Activated CD4-positive, alpha-beta T cell treated with anti-CD3 and anti-CD28 coated beads, Interleukin-2, amount 10 ng/mL, durations not matched to agents 24 days and 14 days (primary cell): ENCODE measurements around the gene TP53BP2. TPM values are rescaled to one million over a fixed set of nuclear protein-coding genes. Genes with fewer than 3 reads are reported as not detected.
"Not testable (repeated sequence)": the region's sequence is repeated elsewhere in the genome, so short reads cannot be mapped to it uniquely, and the experiment has no call there.

ENCODE experiments used
- DNase-seq: peaks from one replicate; pipeline ENCODE4 v3.0.0; 2022
- H3K27ac Mint-ChIP-seq: one replicate; pipeline ENCODE4 v1.8.0; 2022; ENCODE audit warnings: mild to moderate bottlenecking, mixed read lengths
- H3K27me3 Mint-ChIP-seq: one replicate; pipeline ENCODE4 v1.8.0; 2022; ENCODE audit warnings: mixed read lengths
- H3K36me3 Mint-ChIP-seq: one replicate; pipeline ENCODE4 v1.8.0; 2022; ENCODE audit warnings: low read depth, mild to moderate bottlenecking, mixed read lengths
- H3K4me1 Mint-ChIP-seq: one replicate; pipeline ENCODE4 v1.8.0; 2021; ENCODE audit warnings: mixed read lengths
- H3K4me3 Mint-ChIP-seq: one replicate; pipeline ENCODE4 v1.8.0; 2022; ENCODE audit warnings: mild to moderate bottlenecking, moderate library complexity, mixed read lengths
- H3K9me3 Mint-ChIP-seq: one replicate; pipeline ENCODE4 v1.8.0; 2021; ENCODE audit warnings: mixed read lengths
- intact Hi-C: fragments of 100-400 bp; cut with micrococcal nuclease; formaldehyde crosslinking; loops from one replicate; pipeline ENCODE4 v1.15.1; 2023
- total RNA-seq: library from RNA; stranded (reverse); gene quantifications from 2 replicates; pipeline ENCODE4 v1.2.3, GENCODE V29; 2022

Gene TP53BP2
- 37.1 and 47.7 TPM in 2 replicates for total RNA-seq

DNA sequence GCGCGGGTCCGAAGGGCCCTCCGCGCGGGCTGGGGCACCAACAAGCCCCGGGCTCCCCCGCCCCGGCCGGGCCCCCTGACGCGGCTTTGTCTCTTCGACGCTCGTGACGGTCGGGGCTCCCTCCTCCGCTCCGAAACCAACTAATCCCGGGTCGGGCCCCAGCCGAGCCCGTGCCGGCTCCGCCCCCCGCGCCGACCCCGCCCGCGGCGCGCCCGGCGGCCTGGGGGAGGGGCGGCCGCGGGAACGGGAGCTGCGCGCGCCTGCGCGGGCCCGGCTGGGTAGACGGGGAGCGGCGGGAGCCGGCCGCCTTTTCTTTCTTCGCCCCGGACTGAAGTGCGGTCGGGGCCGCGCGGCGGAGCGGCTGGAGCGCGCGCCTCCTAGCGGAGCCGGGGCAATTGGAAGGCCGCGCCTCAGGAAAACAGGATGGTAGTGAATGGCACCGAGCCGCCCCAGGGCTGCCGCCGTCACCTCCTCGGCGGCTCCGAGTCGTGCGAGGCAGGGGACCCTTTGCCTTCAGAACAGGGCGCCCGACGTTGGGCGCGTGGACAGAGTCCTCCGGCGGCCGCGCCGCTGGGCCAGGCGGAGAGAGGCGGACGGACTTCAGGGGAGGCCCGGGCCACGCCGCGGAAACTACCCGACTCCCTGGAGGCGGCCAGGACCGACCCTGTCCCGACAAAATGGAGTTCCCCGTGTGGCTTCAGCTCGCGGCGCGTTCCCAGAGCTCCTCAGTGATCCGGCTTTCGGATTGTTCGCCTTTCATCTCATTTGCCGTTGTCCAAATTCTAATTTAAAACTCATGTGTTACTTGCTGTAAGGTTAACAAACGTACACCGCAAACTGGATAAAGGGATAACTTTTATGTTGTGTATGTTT, at the start of gene TP53BP2:
Gene TP53BP2 (minus strand): TSS at position 138 of the 873 bp plus-strand sequence. CDS start 267 bp downstream, outside the sequence.
- Mint-ChIP-seq H3K9me3 (peaks cover 9% of the 10 kb centered on the region), H3K36me3 (peaks cover 3% of the 10 kb centered on the region), H3K4me1 (peaks cover 31% of the 10 kb centered on the region), H3K27me3 (peaks cover 5% of the 10 kb centered on the region), H3K4me3 (peak within 1 kb of the TSS; percentile 91), H3K27ac (peak within 1 kb of the TSS; percentile 97)
- peak; percentile 96 for DNase-seq
- intact Hi-C loops = loop anchor here (1.0 to 5.0 kb wide), 6 partner anchors 35 to 1134 kb away; partner anchors contain the start of genes AIDA, BROX, FBXO28 and WDR26

GRCh38 chr1:223890494-223890893, 44.7 kb upstream of the TP53BP2 start:
- H3K36me3 Mint-ChIP-seq, H3K9me3 Mint-ChIP-seq, H3K27me3 Mint-ChIP-seq, H3K4me3 Mint-ChIP-seq, intact Hi-C loops, DNase-seq, H3K4me1 Mint-ChIP-seq, H3K27ac Mint-ChIP-seq: not testable (repeated sequence)

DNA sequence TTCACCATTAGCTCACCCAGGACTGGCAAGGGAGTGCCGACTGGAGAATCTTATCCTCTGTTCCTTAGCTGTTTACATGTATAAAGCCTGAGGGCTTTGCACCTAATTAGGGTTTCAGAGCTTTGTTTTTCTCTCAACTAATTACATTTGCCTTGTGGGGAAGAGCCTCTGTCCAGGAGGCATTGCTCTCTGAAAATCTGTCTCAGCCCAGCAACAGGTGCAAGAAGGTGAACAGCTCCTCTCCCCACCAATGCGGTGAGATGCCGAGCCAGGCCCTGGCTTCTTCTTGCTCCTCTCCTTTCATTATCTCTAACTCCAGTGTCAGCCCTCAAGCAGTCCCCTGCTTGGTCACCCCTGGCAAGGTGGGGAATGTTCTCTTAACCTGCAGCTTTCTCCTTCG, 43.6 kb upstream of the TP53BP2 start:
- H3K4me3 Mint-ChIP-seq, H3K27me3 Mint-ChIP-seq: not testable (repeated sequence)

GRCh38 chr1:223887747-223888418, 42.1 kb upstream of the TP53BP2 start:
- intact Hi-C loops = no loop called here
- DNase-seq = no peak

More for the DNA sequence above, 43.6 kb upstream of the TP53BP2 start:
- intact Hi-C loops, H3K36me3 Mint-ChIP-seq, H3K27ac Mint-ChIP-seq, H3K4me1 Mint-ChIP-seq, H3K9me3 Mint-ChIP-seq, DNase-seq: not testable (repeated sequence)

GRCh38 chr1:223886516-223886921, 40.8 kb upstream of the TP53BP2 start:
- DNase-seq = no peak
- no peaks in the 10 kb centered on the region for H3K36me3 Mint-ChIP-seq
- no peaks in the 10 kb centered on the region for H3K4me1 Mint-ChIP-seq
- intact Hi-C loops = no loop called here
- no peak overlapping the region for H3K4me3 Mint-ChIP-seq
- H3K27ac Mint-ChIP-seq = no peak overlapping the region
- no peaks in the 10 kb centered on the region for H3K9me3 Mint-ChIP-seq
- H3K27me3 Mint-ChIP-seq = no peaks in the 10 kb centered on the region

More at GRCh38 chr1:223887747-223888418, 42.1 kb upstream of the TP53BP2 start:
- Mint-ChIP-seq H3K27ac (no peak overlapping the region), H3K9me3 (no peaks in the 10 kb centered on the region), H3K4me3 (no peak overlapping the region), H3K4me1 (no peaks in the 10 kb centered on the region), H3K36me3 (no peaks in the 10 kb centered on the region), H3K27me3 (no peaks in the 10 kb centered on the region)

DNA sequence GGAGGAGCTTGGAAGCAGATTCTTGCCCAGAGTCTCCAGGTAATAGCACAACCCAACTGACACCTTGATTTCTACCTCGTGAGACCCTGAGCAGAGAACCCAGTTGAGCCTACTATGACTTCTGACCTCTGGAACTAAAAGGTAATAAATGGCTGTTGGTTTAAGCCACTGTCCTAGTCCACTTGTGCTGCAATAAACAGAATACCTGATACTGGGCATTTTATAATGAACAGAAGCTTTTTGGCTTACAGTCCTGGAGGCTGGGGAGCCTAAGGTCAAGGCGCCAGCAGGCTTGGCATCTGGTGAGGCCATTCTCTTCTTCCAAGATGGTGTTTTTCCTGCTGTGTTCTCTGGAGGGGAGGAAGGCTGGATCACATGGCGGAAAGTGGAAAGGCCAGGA, 39.9 kb upstream of the TP53BP2 start:
- no peak for DNase-seq
- intact Hi-C loops = no loop called here
- peaks cover 6% of the 10 kb centered on the region for H3K27me3 Mint-ChIP-seq
- no peak overlapping the region for H3K27ac Mint-ChIP-seq
- H3K36me3 Mint-ChIP-seq = no peaks in the 10 kb centered on the region
- no peak overlapping the region for H3K4me3 Mint-ChIP-seq
- H3K4me1 Mint-ChIP-seq = no peaks in the 10 kb centered on the region
- H3K9me3 Mint-ChIP-seq = no peaks in the 10 kb centered on the region

- H3K27me3 Mint-ChIP-seq = peaks cover 23% of the 10 kb centered on the region
- H3K4me3 Mint-ChIP-seq = no peak overlapping the region
- no peaks in the 10 kb centered on the region for H3K4me1 Mint-ChIP-seq
- H3K36me3 Mint-ChIP-seq = no peaks in the 10 kb centered on the region
- intact Hi-C loops = no loop called here
- H3K9me3 Mint-ChIP-seq = peaks cover 5% of the 10 kb centered on the region
- no peak overlapping the region for H3K27ac Mint-ChIP-seq
- DNase-seq = no peak
These were observed 33.0 kb upstream of the TP53BP2 start for GRCh38 chr1:223878598-223879325.

DNA sequence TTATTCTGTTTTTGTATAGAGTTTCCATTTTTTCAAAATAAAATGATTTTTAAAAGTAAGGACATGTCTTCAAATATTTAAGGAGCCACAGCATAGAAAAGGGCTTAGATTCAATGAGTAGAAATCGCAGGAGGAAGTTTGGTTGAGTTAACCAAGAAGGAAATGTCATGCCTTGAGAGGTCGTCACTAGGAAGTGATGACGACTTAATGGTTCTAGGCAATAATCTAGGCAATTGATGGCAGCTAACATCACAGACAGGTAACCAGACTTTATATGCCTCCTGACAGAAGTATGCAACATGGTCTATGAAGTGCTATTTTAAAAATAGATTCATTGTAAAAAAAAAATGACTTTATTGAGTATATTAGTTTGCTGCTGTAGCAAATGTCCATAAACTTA, 32.1 kb upstream of the TP53BP2 start:
- peaks cover 5% of the 10 kb centered on the region for H3K9me3 Mint-ChIP-seq
- DNase-seq = no peak
- no peak overlapping the region for H3K4me3 Mint-ChIP-seq
- no peaks in the 10 kb centered on the region for H3K4me1 Mint-ChIP-seq
- H3K36me3 Mint-ChIP-seq = no peaks in the 10 kb centered on the region
- peaks cover 23% of the 10 kb centered on the region for H3K27me3 Mint-ChIP-seq
- intact Hi-C loops = no loop called here
- no peak overlapping the region for H3K27ac Mint-ChIP-seq

GRCh38 chr1:223876590-223876989, 30.8 kb upstream of the TP53BP2 start:
- no peak overlapping the region for H3K27ac Mint-ChIP-seq
- H3K4me1 Mint-ChIP-seq = no peaks in the 10 kb centered on the region
- no peak for DNase-seq
- intact Hi-C loops = no loop called here
- no peaks in the 10 kb centered on the region for H3K36me3 Mint-ChIP-seq
- peaks cover 32% of the 10 kb centered on the region for H3K27me3 Mint-ChIP-seq
- H3K4me3 Mint-ChIP-seq = no peak overlapping the region
- H3K9me3 Mint-ChIP-seq = peaks cover 5% of the 10 kb centered on the region

GRCh38 chr1:223873044-223873443, 27.3 kb upstream of the TP53BP2 start:
- no peaks in the 10 kb centered on the region for H3K36me3 Mint-ChIP-seq
- peaks cover 8% of the 10 kb centered on the region for H3K9me3 Mint-ChIP-seq
- peaks cover 34% of the 10 kb centered on the region for H3K27me3 Mint-ChIP-seq
- intact Hi-C loops = no loop called here
- no peak overlapping the region for H3K27ac Mint-ChIP-seq
- DNase-seq = no peak
- H3K4me1 Mint-ChIP-seq = no peaks in the 10 kb centered on the region
- no peak overlapping the region for H3K4me3 Mint-ChIP-seq

- Mint-ChIP-seq H3K4me3 (no peak overlapping the region), H3K9me3 (peaks cover 8% of the 10 kb centered on the region), H3K36me3 (no peaks in the 10 kb centered on the region), H3K4me1 (no peaks in the 10 kb centered on the region), H3K27ac (no peak overlapping the region), H3K27me3 (peaks cover 36% of the 10 kb centered on the region)
- intact Hi-C loops = no loop called here
- DNase-seq = no peak
These were observed 26.7 kb upstream of the TP53BP2 start for GRCh38 chr1:223872308-223872901.

GRCh38 chr1:223870617-223871574, 25.1 kb upstream of the TP53BP2 start:
- H3K9me3 Mint-ChIP-seq = peaks cover 13% of the 10 kb centered on the region
- peaks cover 50% of the 10 kb centered on the region for H3K27me3 Mint-ChIP-seq
- H3K4me3 Mint-ChIP-seq = no peak overlapping the region

More at GRCh38 chr1:223870617-223871574, 25.1 kb upstream of the TP53BP2 start:
- no peak overlapping the region for H3K27ac Mint-ChIP-seq
- DNase-seq = no peak
- intact Hi-C loops = no loop called here
- no peaks in the 10 kb centered on the region for H3K4me1 Mint-ChIP-seq
- H3K36me3 Mint-ChIP-seq = no peaks in the 10 kb centered on the region
